Stimulated activated CD4-positive, alpha-beta T cell treated with anti-CD3 and anti-CD28 coated beads, TNF-alpha, amount 100 ng/mL, for 1 hour (primary cell): ENCODE data around the gene INPP5E.

Experiments
- DNase-seq, 3 donors: peaks; one replicate each; pipeline ENCODE4 v3.0.0-alpha.2; 2020; ENCODE audit warnings: low read depth in 3 of 3, low spot score in 1 of 3

The INPP5E gene

GRCh38 chr9:136405481-136405880, 34.2 kb downstream of the INPP5E start:
- no peak for DNase-seq

GRCh38 chr9:136404801-136405136, 34.9 kb downstream of the INPP5E start:
- DNase-seq = no peak

- DNase-seq = no peak
Measured at GRCh38 chr9:136403915-136404800, 35.5 kb downstream of the INPP5E start.

GRCh38 chr9:136403538-136403914, 36.1 kb downstream of the INPP5E start:
- peak; percentile 35 to 60 (median 41) for DNase-seq

- DNase-seq = no peak
Measured at GRCh38 chr9:136402067-136402466, 37.6 kb downstream of the INPP5E start.

- no peak for DNase-seq
Measured at GRCh38 chr9:136401173-136401922, 38.3 kb downstream of the INPP5E start.

GRCh38 chr9:136400038-136400834, 39.4 kb downstream of the INPP5E start, which contains the start of gene SNAPC4:
Gene SNAPC4, minus strand, starts transcription at chr9:136400170. Its CDS starts 1,742 bp downstream, at chr9:136398428.
- DNase-seq = peak; percentile 59 to 84 (median 72)

GRCh38 chr9:136399176-136400037, 40.2 kb downstream of the INPP5E start:
- no peak for DNase-seq

- no peak for DNase-seq
Measured at GRCh38 chr9:136398286-136398685, 41.4 kb downstream of the INPP5E start.

- no peak for DNase-seq
Measured at GRCh38 chr9:136397643-136398042, 42.0 kb downstream of the INPP5E start.

GRCh38 chr9:136396219-136396515, 43.5 kb downstream of the INPP5E start:
- DNase-seq = no peak

GRCh38 chr9:136395345-136396218, 44.1 kb downstream of the INPP5E start:
- no peak for DNase-seq

- no peak for DNase-seq
Measured at GRCh38 chr9:136395020-136395340, 44.7 kb downstream of the INPP5E start.

- no peak for DNase-seq
Measured at GRCh38 chr9:136394312-136395019, 45.2 kb downstream of the INPP5E start.

GRCh38 chr9:136393531-136393930, 46.1 kb downstream of the INPP5E start:
- DNase-seq = no peak

- no peak for DNase-seq
Measured at GRCh38 chr9:136392538-136393449, 46.9 kb downstream of the INPP5E start.

- DNase-seq = no peak
Measured at GRCh38 chr9:136391737-136392537, 47.7 kb downstream of the INPP5E start.
